SK-N-SH (cell line): ENCODE measurements around the gene MAN1A2. TPM values are rescaled to one million over a fixed set of nuclear protein-coding genes. Genes with fewer than 3 reads are reported as not detected.

Experiments used
- CTCF ChIA-PET: fragments of 300-600, 350-600 bp; formaldehyde crosslinking; extraction: SDS; loops from one replicate; lab custom pipeline; 2021; lab: Yijun Ruan, JAX
- POLR2A ChIA-PET: fragments of 350-600 bp; sonication (Branson Sonifier 250); formaldehyde crosslinking; extraction: SDS; loops from one replicate; lab custom pipeline; 2020; ENCODE audit warnings: antibody characterized with exemption, inconsistent platforms; lab: Yijun Ruan, JAX
- DNase-seq: peaks from one replicate; pipeline ENCODE4 v3.0.0; 2012
- H2AFZ ChIP-seq: fragments of 200-600 bp; sonication (generic); 2 replicates; pipeline ENCODE4 v1.8.1; 2016; ENCODE audit warnings: antibody characterized with exemption, mild to moderate bottlenecking, low read depth
- H3F3A ChIP-seq: fragments of 200-600 bp; sonication (generic); replicated peaks from 2 replicates; pipeline ENCODE3; 2016; ENCODE audit warnings: antibody characterized with exemption, mild to moderate bottlenecking; ENCODE audit not compliant: insufficient read depth
- H3K27ac ChIP-seq, 2 experiments: fragments of 200-500 bp in 1 of 2; fragments of 200-600 bp in 1 of 2; sonication (Bioruptor generic) in 1 of 2; sonication (generic), shearing (Covaris generic) in 1 of 2; 2 replicates each; pipeline versions ENCODE4 v1.5.1 to v1.6.1; 2014 to 2016; ENCODE audit warnings: low read depth in 2 of 2, inconsistent platforms in 1 of 2, low read length in 1 of 2, mild to moderate bottlenecking in 1 of 2, mixed read lengths in 1 of 2
- H3K27me3 ChIP-seq: fragments of 200-600 bp; sonication (generic), shearing (Covaris generic); 2 replicates; pipeline ENCODE4 v1.6.1; 2016; ENCODE audit warnings: mixed run types; ENCODE audit not compliant: insufficient read depth
- H3K36me3 ChIP-seq, 2 experiments: fragments of 200-500 bp in 1 of 2; fragments of 200-600 bp in 1 of 2; sonication (Bioruptor generic) in 1 of 2; sonication (generic) in 1 of 2; replicated peaks in 1 of 2; 2 replicates each; pipeline versions ENCODE3 to v1.5.1; 2014 to 2016; ENCODE audit warnings: low read length in 1 of 2, mild to moderate bottlenecking in 1 of 2; ENCODE audit not compliant: insufficient read depth in 2 of 2, control insufficient read depth in 1 of 2
- H3K4me1 ChIP-seq, 2 experiments: fragments of 200-500 bp in 1 of 2; fragments of 200-600 bp in 1 of 2; sonication (Bioruptor generic) in 1 of 2; sonication (generic), shearing (Covaris generic) in 1 of 2; 2 replicates each; pipeline versions ENCODE4 v1.5.1 to v1.6.1; 2014 to 2016; ENCODE audit warnings: low read depth in 1 of 2, low read length in 1 of 2, mixed run types in 1 of 2; ENCODE audit not compliant: insufficient read depth in 2 of 2, control insufficient read depth in 1 of 2
- H3K4me2 ChIP-seq: fragments of 200-600 bp; sonication (generic), shearing (Covaris generic); 2 replicates; pipeline ENCODE4 v1.6.1; 2017; ENCODE audit warnings: mixed run types
- H3K4me3 ChIP-seq, 2 experiments: fragments of 200-500 bp in 1 of 2; fragments of 200-600 bp in 1 of 2; sonication (Bioruptor generic) in 1 of 2; sonication (generic), shearing (Covaris generic) in 1 of 2; 2 replicates each; pipeline versions ENCODE4 v1.5.1 to v1.8.1; 2014 to 2016; ENCODE audit warnings: low read depth in 2 of 2, inconsistent platforms in 1 of 2, low read length in 1 of 2, mild to moderate bottlenecking in 1 of 2, mixed read lengths in 1 of 2, moderate library complexity in 1 of 2
- H3K79me2 ChIP-seq: fragments of 200-600 bp; sonication (generic); 2 replicates; pipeline ENCODE4 v1.8.1; 2017; ENCODE audit warnings: mild to moderate bottlenecking; ENCODE audit not compliant: insufficient read depth
- H3K9ac ChIP-seq: fragments of 200-600 bp; sonication (generic); 2 replicates; pipeline ENCODE4 v1.6.1; 2017; ENCODE audit warnings: mixed run types
- H3K9me2 ChIP-seq: fragments of 200-600 bp; sonication (generic); 2 replicates; pipeline ENCODE4 v1.6.1; 2017; ENCODE audit warnings: mixed run types
- H3K9me3 ChIP-seq: fragments of 200-600 bp; sonication (generic); 2 replicates; pipeline ENCODE4 v1.6.1; 2017; ENCODE audit warnings: mixed run types, mild to moderate bottlenecking, moderate library complexity
- H4K20me1 ChIP-seq: fragments of 200-600 bp; sonication (generic); 2 replicates; pipeline ENCODE4 v1.6.1; 2017; ENCODE audit warnings: mild to moderate bottlenecking, mixed run types; ENCODE audit not compliant: insufficient read depth
- CHD2 ChIP-seq: fragments of 150-350 bp; IDR thresholded peaks from 2 replicates; pipeline ENCODE4 v1.6.1; 2018; ENCODE audit warnings: low read length; ENCODE audit not compliant: partially characterized antibody
- EP300 ChIP-seq, 2 experiments: IDR thresholded peaks; 2 replicates each; pipeline versions ENCODE4 v1.4.0 to v1.6.1; 2012; ENCODE audit warnings: borderline replicate concordance in 1 of 2, low read depth in 1 of 2, low read length in 1 of 2
- EZH2phosphoT487 ChIP-seq: fragments of 200-600 bp; sonication (generic); IDR thresholded peaks from 2 replicates; pipeline ENCODE4 v1.6.1; 2017; ENCODE audit warnings: low read depth, mixed run types, mild to moderate bottlenecking, antibody characterized with exemption, moderate library complexity, borderline replicate concordance
- FOSL2 ChIP-seq: IDR thresholded peaks from 2 replicates; pipeline ENCODE4 v1.4.0; 2012; ENCODE audit warnings: low read depth, mild to moderate bottlenecking, moderate library complexity, borderline replicate concordance
- FOXJ3 ChIP-seq: sonication (generic); formaldehyde crosslinking; IDR thresholded peaks from 2 replicates; pipeline ENCODE4 v1.5.1; 2020; ENCODE audit warnings: mild to moderate bottlenecking, missing genetic modification reagents
- FOXM1 ChIP-seq: IDR thresholded peaks from 2 replicates; pipeline ENCODE4 v1.4.0; 2012; ENCODE audit warnings: low read depth, mild to moderate bottlenecking
- GABPA ChIP-seq: IDR thresholded peaks from 2 replicates; pipeline ENCODE4 v1.4.0; 2012; ENCODE audit warnings: low read depth, mild to moderate bottlenecking
- JUND ChIP-seq: IDR thresholded peaks from 2 replicates; pipeline ENCODE4 v1.4.0; 2012
- MEF2A ChIP-seq: IDR thresholded peaks from 2 replicates; pipeline ENCODE4 v1.4.0; 2012; ENCODE audit warnings: low read depth, borderline replicate concordance
- MXI1 ChIP-seq: IDR thresholded peaks from 2 replicates; pipeline ENCODE4 v1.6.1; 2012; ENCODE audit warnings: mild to moderate bottlenecking, low read depth, low read length, improper control_type of control experiment
- NRF1 ChIP-seq: IDR thresholded peaks from 2 replicates; pipeline ENCODE4 v1.6.1; 2012; ENCODE audit warnings: low read depth, mild to moderate bottlenecking, low read length
- RAD21 ChIP-seq: IDR thresholded peaks from 2 replicates; pipeline ENCODE4 v1.6.1; 2012; ENCODE audit warnings: mild to moderate bottlenecking, low read length
- RCOR1 ChIP-seq: fragments of 150-350 bp; IDR thresholded peaks from 2 replicates; pipeline ENCODE4 v1.6.1; 2017; ENCODE audit warnings: antibody characterized with exemption, low read length
- RXRA ChIP-seq: IDR thresholded peaks from 2 replicates; pipeline ENCODE4 v1.4.0; 2012; ENCODE audit warnings: low read depth, mild to moderate bottlenecking, borderline replicate concordance
- SMC3 ChIP-seq: IDR thresholded peaks from 2 replicates; pipeline ENCODE4 v1.6.1; 2012; ENCODE audit warnings: low read depth, low read length, improper control_type of control experiment
- YY1 ChIP-seq: IDR thresholded peaks from 2 replicates; pipeline ENCODE4 v1.4.0; 2012; ENCODE audit warnings: low read depth, mild to moderate bottlenecking
- WGBS: methylation state at CpG from one replicate; pipeline ENCODE4 v1.1.6; 2017; ENCODE audit warnings: low lambda C conversion rate; 5-methylcytosine and 5-hydroxymethylcytosine counted together
- polyA plus RNA-seq, 3 experiments: library from polyadenylated mRNA; depleted of rRNA; stranded (reverse); fragments of >200 nt; gene quantifications; 2 replicates each; pipeline ENCODE4 v1.2.3, GENCODE V29; 2012
- TF ChIP-seq, protein P1 (sequence below): IDR thresholded peaks from 2 replicates; pipeline ENCODE4; 2012
- TF ChIP-seq, protein P2 (sequence below): IDR thresholded peaks from 2 replicates; pipeline ENCODE4 v1.4.0; 2012; ENCODE audit warnings: low read depth, borderline replicate concordance
- TF ChIP-seq, protein P3 (sequence below): IDR thresholded peaks from 2 replicates; pipeline ENCODE4 v1.4.0; 2012; ENCODE audit warnings: low read depth, borderline replicate concordance

Gene MAN1A2
- polyA plus RNA-seq, 1 of the 3 experiments (the other 2 are of a cell fraction): 6.0 TPM

DNA sequence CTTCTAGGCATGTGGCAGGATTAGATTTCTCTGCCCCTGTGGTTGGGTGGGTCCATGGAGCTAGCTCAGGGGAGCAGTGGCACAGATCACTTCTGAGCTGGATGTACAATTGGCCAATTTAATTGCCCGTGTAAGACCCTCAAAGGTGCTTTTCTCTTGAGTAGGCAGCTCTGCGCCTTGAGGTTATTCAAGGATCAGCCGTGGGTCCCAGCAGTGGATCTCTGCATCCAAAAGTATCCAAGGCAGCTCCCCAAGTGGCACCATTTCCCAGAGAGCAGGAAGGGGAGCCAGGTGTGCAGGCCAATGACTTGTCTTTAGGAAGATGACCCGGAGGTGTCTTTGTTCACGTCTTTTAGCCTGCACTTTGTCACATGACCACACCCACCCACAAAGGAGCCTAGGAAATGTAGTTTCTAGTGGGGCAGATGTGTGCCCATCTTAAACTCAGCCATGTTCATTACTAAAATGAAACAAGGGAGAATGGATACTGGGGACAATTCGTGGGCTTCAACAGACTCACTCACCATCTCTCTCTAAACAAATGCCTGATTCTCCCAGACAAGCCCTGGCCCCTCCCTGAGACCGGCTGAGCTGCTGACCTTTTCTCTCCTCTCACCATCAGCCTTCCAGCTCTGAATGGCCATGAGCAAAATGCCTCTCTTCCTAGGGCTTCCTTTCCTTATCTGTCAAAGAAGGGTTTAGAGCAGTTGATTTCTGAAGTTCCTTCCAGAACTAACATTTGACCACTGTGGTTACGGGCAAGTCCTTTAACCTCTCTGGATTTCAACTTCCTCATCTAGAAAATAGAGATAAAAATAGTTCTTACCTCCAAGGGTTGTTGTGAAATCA is 197.2 kb downstream of the MAN1A2 start (continued):
- TF ChIP-seq RCOR1 (no peak), RAD21 (no peak), CHD2 (no peak), RXRA (no peak)

DNA sequence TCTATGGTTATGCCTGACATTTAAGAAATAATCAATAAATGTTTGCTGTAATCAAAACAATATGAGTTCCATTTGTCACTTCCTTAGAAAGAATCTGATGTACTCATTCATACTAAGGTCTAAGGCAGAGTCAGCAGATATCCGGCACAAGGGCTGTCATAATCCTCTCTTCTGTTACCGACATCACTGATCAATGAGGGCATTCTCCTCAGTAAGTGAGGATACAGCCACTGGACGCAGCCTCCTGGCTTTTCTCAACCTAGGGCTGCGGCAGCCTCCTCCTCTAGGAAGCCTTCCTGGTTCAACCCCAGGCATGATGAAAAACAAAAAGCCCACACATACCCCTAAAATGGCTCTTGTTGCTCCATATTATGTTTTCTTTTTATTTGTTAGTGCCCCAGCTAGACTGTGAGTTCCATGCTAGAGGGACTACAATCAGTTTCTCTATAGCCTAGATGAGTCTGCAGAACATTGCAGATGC is 197.9 kb downstream of the MAN1A2 start:
- H3K27ac ChIP-seq: no peak overlapping the region
- H3K27me3 ChIP-seq: peaks cover 9% of the 10 kb centered on the region; the same call in 1 of the 2 replicates
- ChIA-PET CTCF (interaction anchor here (1.1 to 1.6 kb wide), 2 partner anchors 8 to 30 kb away, joined by 3 to 17 read pairs; no protein-coding TSS in a partner anchor), POLR2A (no interaction called here)
- H4K20me1 ChIP-seq: no peaks in the 10 kb centered on the region
- no peak overlapping the region for H3K4me3 ChIP-seq
- H3K79me2 ChIP-seq: no peaks in the 10 kb centered on the region
- H3K4me1 ChIP-seq: peaks cover 0 to 16% of the 10 kb centered on the region in 2 experiments; a peak in 2 of 4 replicates
- TF ChIP-seq, protein P1, sequence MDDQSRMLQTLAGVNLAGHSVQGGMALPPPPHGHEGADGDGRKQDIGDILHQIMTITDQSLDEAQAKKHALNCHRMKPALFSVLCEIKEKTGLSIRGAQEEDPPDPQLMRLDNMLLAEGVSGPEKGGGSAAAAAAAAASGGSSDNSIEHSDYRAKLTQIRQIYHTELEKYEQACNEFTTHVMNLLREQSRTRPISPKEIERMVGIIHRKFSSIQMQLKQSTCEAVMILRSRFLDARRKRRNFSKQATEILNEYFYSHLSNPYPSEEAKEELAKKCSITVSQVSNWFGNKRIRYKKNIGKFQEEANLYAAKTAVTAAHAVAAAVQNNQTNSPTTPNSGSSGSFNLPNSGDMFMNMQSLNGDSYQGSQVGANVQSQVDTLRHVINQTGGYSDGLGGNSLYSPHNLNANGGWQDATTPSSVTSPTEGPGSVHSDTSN: no peak
- TF ChIP-seq EZH2phosphoT487 (no peak), FOXM1 (no peak), FOSL2 (no peak), JUND (no peak), GABPA (no peak), FOXJ3 (no peak), RAD21 (no peak), YY1 (no peak), SMC3 (no peak), RXRA (no peak), MEF2A (no peak), MXI1 (no peak), EP300 (IDR thresholded peaks at IDR 0.05; ENCODE audit: borderline replicate concordance in 1 of 2, low read depth in 1 of 2, low read length in 1 of 2) (no peak), NRF1 (no peak)
- TF ChIP-seq, protein P2, sequence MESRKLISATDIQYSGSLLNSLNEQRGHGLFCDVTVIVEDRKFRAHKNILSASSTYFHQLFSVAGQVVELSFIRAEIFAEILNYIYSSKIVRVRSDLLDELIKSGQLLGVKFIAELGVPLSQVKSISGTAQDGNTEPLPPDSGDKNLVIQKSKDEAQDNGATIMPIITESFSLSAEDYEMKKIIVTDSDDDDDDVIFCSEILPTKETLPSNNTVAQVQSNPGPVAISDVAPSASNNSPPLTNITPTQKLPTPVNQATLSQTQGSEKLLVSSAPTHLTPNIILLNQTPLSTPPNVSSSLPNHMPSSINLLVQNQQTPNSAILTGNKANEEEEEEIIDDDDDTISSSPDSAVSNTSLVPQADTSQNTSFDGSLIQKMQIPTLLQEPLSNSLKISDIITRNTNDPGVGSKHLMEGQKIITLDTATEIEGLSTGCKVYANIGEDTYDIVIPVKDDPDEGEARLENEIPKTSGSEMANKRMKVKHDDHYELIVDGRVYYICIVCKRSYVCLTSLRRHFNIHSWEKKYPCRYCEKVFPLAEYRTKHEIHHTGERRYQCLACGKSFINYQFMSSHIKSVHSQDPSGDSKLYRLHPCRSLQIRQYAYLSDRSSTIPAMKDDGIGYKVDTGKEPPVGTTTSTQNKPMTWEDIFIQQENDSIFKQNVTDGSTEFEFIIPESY: no peak
- TF ChIP-seq, protein P3, sequence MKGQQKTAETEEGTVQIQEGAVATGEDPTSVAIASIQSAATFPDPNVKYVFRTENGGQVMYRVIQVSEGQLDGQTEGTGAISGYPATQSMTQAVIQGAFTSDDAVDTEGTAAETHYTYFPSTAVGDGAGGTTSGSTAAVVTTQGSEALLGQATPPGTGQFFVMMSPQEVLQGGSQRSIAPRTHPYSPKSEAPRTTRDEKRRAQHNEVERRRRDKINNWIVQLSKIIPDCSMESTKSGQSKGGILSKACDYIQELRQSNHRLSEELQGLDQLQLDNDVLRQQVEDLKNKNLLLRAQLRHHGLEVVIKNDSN: no peak
- no peaks in the 10 kb centered on the region for H3K9me3 ChIP-seq
- H3K9me2 ChIP-seq: no peaks in the 10 kb centered on the region
- H3K9ac ChIP-seq: no peak overlapping the region
- H3K36me3 ChIP-seq: no peaks in the 10 kb centered on the region
- DNase-seq: no peak
- WGBS: 78% methylated on average over 4 of the region's 4 CpGs
- no peak overlapping the region for H3K4me2 ChIP-seq
- no peak overlapping the region for H2AFZ ChIP-seq
- no peaks in the 10 kb centered on the region for H3F3A ChIP-seq
